ENCODE results near the gene MAP7D1.

Gene MAP7D1

DNA sequence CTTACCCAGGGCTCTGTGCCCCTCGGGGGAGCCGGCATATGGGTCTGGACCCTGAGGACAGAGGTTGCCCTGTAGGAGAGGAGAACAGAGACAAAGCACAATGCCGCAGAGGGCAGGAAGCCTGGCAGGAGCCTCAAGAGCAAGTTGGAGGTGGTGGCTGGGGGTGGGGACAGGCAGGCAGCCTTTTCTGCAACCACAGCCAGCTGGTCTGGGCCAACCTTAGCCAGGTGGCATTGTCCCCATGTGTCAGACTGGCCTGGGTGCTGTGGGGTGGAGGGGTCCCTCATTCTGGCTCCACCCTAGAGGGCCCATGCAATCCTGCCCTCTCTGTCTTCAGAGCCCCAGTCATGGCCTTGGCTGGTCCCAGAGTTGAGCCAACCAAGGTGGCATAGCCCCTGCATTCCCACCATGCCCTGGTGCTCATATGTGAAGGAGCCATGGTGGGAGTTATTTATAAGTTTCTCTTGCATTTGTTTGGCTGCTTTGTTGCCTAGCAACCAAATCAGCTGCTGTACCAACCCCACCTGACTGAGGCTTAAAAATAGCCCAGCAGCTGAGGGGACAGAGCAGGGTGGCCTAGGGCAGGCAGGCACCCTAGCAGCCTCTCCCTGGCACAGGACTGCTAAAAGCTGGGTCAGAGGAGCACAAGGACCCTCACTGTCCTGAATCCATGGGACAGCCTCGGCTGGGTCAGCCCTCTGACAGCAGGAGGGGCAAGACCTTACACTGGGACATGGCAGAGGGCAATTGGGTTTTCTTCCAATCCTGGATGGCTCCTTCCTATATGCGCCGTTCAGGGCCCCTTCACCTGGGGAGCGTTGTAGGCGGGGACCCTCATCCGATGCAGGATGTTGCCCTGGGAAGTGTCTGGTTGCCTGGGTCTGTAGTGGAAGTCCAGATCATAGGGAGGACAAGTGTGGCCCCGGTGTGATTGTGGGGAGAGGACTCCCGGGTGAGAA, 19.5 kb downstream of the MAP7D1 start:
- no peaks in the 10 kb centered on the region for H3K9me3 ChIP-seq (ENCODE audit: insufficient read depth, low read length)
- TF ChIP-seq EZH2phosphoT487 (conservative IDR thresholded peaks at IDR 0.05; ENCODE audit: low read length), result no peak
- TF ChIP-seq, protein P1, sequence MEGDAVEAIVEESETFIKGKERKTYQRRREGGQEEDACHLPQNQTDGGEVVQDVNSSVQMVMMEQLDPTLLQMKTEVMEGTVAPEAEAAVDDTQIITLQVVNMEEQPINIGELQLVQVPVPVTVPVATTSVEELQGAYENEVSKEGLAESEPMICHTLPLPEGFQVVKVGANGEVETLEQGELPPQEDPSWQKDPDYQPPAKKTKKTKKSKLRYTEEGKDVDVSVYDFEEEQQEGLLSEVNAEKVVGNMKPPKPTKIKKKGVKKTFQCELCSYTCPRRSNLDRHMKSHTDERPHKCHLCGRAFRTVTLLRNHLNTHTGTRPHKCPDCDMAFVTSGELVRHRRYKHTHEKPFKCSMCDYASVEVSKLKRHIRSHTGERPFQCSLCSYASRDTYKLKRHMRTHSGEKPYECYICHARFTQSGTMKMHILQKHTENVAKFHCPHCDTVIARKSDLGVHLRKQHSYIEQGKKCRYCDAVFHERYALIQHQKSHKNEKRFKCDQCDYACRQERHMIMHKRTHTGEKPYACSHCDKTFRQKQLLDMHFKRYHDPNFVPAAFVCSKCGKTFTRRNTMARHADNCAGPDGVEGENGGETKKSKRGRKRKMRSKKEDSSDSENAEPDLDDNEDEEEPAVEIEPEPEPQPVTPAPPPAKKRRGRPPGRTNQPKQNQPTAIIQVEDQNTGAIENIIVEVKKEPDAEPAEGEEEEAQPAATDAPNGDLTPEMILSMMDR (IDR thresholded peaks at IDR 0.05; ENCODE audit: insufficient read depth, low read length, poor library complexity, severe bottlenecking), result no peak
- H3K9ac ChIP-seq (ENCODE audit: low read length), result no peak overlapping the region
- no peaks in the 10 kb centered on the region for H3K27me3 ChIP-seq (ENCODE audit: low read length)
- H3K36me3 ChIP-seq (ENCODE audit: low read length), result no peaks in the 10 kb centered on the region
- H3F3A ChIP-seq (ENCODE audit: insufficient read depth), result no peaks in the 10 kb centered on the region
- peak overlapping the region; percentile 43; the same call in 1 of the 2 replicates for H3K27ac ChIP-seq (ENCODE audit: low read depth, low read length)
- H3K79me2 ChIP-seq (ENCODE audit: insufficient read depth, low read length), result no peaks in the 10 kb centered on the region
- H4K20me1 ChIP-seq (ENCODE audit: low read depth, low read length), result no peaks in the 10 kb centered on the region
- no peaks in the 10 kb centered on the region for H3K9me2 ChIP-seq (replicated peaks; ENCODE audit: insufficient read depth, low read length)
- H3K4me3 ChIP-seq (ENCODE audit: insufficient read depth, low read length, poor library complexity, severe bottlenecking), result no peak overlapping the region
- H3K4me2 ChIP-seq (ENCODE audit: low read depth, low read length, poor library complexity, severe bottlenecking), result no peak overlapping the region
- H2AFZ ChIP-seq (ENCODE audit: low read depth, low read length, severe bottlenecking), result no peak overlapping the region

DNA sequence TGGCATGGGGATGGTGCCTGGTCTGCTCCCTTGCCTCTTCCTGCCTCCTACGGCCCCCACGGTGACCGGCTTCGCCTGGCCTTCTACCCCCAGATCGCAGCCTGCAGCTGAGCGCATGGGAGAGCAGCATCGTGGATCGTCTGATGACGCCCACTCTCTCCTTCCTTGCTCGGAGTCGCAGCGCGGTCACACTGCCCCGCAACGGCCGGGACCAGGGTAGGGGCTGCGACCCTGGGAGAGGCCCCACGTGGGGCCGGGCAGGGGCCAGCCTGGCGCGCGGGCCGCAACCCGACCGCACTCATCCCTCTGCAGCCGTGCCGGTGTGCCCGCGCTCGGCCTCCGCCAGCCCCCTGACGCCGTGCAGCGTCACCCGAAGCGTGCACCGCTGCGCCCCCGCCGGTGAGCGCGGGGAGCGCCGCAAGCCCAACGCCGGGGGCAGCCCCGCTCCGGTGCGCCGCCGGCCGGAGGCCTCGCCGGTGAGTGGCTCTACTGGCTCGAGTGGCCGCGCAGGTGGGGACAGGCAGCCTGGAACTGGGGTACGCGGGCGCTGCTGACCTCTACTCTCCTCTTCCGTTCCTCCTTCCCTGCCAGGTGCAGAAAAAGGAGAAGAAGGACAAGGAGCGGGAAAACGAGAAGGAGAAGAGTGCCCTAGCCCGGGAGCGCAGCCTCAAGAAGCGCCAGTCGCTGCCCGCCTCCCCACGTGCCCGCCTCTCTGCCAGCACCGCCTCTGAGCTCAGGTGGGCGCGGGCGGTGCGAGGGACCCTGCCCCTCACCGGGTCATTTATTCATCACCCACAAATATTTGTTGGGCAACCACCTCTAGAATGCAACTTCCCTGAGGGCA, 20.4 kb downstream of the MAP7D1 start:
- H3K9me3 ChIP-seq (ENCODE audit: insufficient read depth, low read length), result no peaks in the 10 kb centered on the region
- H3K4me3 ChIP-seq (ENCODE audit: insufficient read depth, low read length, poor library complexity, severe bottlenecking), result no peak overlapping the region
- H3K9me2 ChIP-seq (replicated peaks; ENCODE audit: insufficient read depth, low read length), result no peaks in the 10 kb centered on the region
- TF ChIP-seq, protein P1 (IDR thresholded peaks at IDR 0.05; ENCODE audit: insufficient read depth, low read length, poor library complexity, severe bottlenecking), result no peak
- TF ChIP-seq EZH2phosphoT487 (conservative IDR thresholded peaks at IDR 0.05; ENCODE audit: low read length), result no peak
- H3K9ac ChIP-seq (ENCODE audit: low read length), result no peak overlapping the region
- H3K4me2 ChIP-seq (ENCODE audit: low read depth, low read length, poor library complexity, severe bottlenecking), result no peak overlapping the region
- no peaks in the 10 kb centered on the region for H3K79me2 ChIP-seq (ENCODE audit: insufficient read depth, low read length)
- H3F3A ChIP-seq (ENCODE audit: insufficient read depth), result no peaks in the 10 kb centered on the region
- no peak overlapping the region for H2AFZ ChIP-seq (ENCODE audit: low read depth, low read length, severe bottlenecking)
- H4K20me1 ChIP-seq (ENCODE audit: low read depth, low read length), result no peaks in the 10 kb centered on the region
- H3K36me3 ChIP-seq (ENCODE audit: low read length), result no peaks in the 10 kb centered on the region
- no peaks in the 10 kb centered on the region for H3K27me3 ChIP-seq (ENCODE audit: low read length)
- no peak overlapping the region for H3K27ac ChIP-seq (ENCODE audit: low read depth, low read length)

DNA sequence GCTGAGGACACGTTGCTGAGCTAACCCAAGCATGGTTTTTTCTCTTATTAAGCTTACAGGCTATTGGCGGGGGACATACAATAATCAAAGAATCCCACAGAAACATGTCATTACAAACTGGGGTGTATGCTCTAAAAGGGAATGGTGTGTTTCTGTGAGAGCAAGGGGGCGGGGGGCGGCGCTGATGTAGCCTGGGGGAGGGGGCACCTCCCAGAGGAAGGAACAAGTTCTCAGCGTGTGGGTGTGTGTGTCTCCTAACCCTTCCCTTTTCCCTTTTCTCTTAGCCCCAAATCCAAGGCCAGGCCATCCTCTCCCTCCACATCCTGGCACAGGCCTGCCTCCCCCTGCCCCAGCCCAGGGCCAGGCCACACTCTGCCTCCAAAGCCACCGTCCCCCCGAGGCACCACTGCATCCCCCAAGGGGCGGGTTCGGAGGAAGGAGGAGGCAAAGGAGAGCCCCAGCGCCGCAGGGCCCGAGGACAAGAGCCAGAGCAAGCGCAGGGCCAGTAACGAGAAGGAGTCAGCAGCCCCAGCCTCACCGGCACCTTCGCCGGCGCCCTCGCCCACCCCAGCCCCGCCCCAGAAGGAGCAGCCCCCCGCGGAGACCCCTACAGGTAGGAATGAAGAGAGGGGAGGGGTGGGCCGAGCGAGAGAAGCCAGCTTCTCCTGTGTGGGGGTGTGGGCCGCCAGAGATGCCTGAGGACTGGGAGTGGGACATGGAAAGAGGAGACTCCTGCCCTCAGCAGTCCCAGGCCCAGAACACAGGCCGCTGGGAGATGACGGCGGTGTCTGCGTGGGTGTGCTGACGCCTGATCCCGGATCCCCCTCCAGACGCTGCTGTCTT, 21.9 kb downstream of the MAP7D1 start:
- H3F3A ChIP-seq (ENCODE audit: insufficient read depth), result no peaks in the 10 kb centered on the region
- H3K9ac ChIP-seq (ENCODE audit: low read length), result no peak overlapping the region
- H3K27ac ChIP-seq (ENCODE audit: low read depth, low read length), result no peak overlapping the region
- H3K79me2 ChIP-seq (ENCODE audit: insufficient read depth, low read length), result no peaks in the 10 kb centered on the region
- no peaks in the 10 kb centered on the region for H3K9me2 ChIP-seq (replicated peaks; ENCODE audit: insufficient read depth, low read length)
- no peaks in the 10 kb centered on the region for H4K20me1 ChIP-seq (ENCODE audit: low read depth, low read length)
- TF ChIP-seq, protein P1 (IDR thresholded peaks at IDR 0.05; ENCODE audit: insufficient read depth, low read length, poor library complexity, severe bottlenecking), result no peak
- no peak for TF ChIP-seq EZH2phosphoT487 (conservative IDR thresholded peaks at IDR 0.05; ENCODE audit: low read length)
- no peak overlapping the region for H3K4me2 ChIP-seq (ENCODE audit: low read depth, low read length, poor library complexity, severe bottlenecking)
- H3K27me3 ChIP-seq (ENCODE audit: low read length), result no peaks in the 10 kb centered on the region
- H2AFZ ChIP-seq (ENCODE audit: low read depth, low read length, severe bottlenecking), result no peak overlapping the region
- no peaks in the 10 kb centered on the region for H3K36me3 ChIP-seq (ENCODE audit: low read length)
- H3K9me3 ChIP-seq (ENCODE audit: insufficient read depth, low read length), result no peaks in the 10 kb centered on the region
- H3K4me3 ChIP-seq (ENCODE audit: insufficient read depth, low read length, poor library complexity, severe bottlenecking), result no peak overlapping the region

Measured in SU-DHL-6 (cell line).